Measurements from ENCODE around the gene CAMKMT. TPM values are rescaled to one million over a fixed set of nuclear protein-coding genes. Genes with fewer than 3 reads are reported as not detected.

Gene CAMKMT
- total and polyA plus RNA-seq, 9 of the 15 experiments (the other 6 are each of a cell fraction or from before 2014, with no cell fraction given), result 1.6 to 15.3 (median 7.4) TPM

DNA sequence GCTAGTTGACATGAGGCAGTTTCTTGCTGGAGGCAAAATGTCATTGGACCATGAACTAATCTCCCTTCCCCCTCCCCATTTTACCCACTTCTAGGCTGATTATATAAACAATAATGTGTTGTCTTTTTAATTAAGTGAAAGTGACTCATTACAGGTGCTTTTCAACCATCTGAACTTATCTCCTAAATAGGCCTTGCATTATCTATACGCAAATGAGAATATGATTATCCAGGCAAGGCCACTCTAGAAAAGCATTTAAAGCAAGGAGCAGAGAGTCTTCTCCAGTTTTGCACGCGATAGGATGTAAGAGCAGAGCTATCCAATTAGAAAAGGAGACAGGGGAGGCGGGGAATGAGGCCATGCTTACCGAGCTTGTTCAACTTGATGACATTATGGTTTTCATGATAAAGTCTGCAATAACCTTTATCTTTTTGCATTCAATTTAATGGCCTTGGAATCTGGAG, 293.7 kb downstream of the CAMKMT start:
- Histone ChIP-seq H3K36me3 (ENCODE audit: control insufficient read depth, insufficient read depth, low read length) (no peaks in the 10 kb centered on the region), H2AFZ (ENCODE audit: low read depth, low read length) (no peak overlapping the region), H3K4me3 (no peak overlapping the region), H3K27ac (ENCODE audit: extremely low read depth, low read depth, low read length) (no peak overlapping the region), H3K4me2 (ENCODE audit: insufficient read depth, low read length) (no peak overlapping the region), H3K9me1 (ENCODE audit: control insufficient read depth, insufficient read depth, low read length) (no peaks in the 10 kb centered on the region), H3K9me3 (replicated peaks; ENCODE audit: control insufficient read depth, insufficient read depth, low read depth, low read length) (no peaks in the 10 kb centered on the region), H3K79me2 (ENCODE audit: control insufficient read depth, insufficient read depth, low read length) (no peaks in the 10 kb centered on the region), H3K27me3 (ENCODE audit: control insufficient read depth in 2 of 2, insufficient read depth in 2 of 2, low read length in 2 of 2) (peaks cover 0 to 8% of the 10 kb centered on the region in 2 experiments; a peak in 1 of 5 replicates), H3K9ac (ENCODE audit: insufficient read depth in 1 of 2, low read depth in 2 of 2, low read length in 2 of 2) (no peak overlapping the region), H3K4me1 (replicated peaks in 1 of 2; ENCODE audit: control insufficient read depth in 2 of 2, insufficient read depth in 2 of 2, low read length in 2 of 2) (no peaks in the 10 kb centered on the region), H4K20me1 (replicated peaks; ENCODE audit: control insufficient read depth, insufficient read depth, low read length) (no peaks in the 10 kb centered on the region)
- POLR2A ChIA-PET, result no interaction called here
- TF ChIP-seq PHB (CRISPR knock-in tag; IDR thresholded peaks at IDR 0.05) (no peak), TCFL5 (CRISPR knock-in tag; conservative IDR thresholded peaks at IDR 0.05) (no peak), GTF2B (IDR thresholded peaks at IDR 0.05; ENCODE audit: extremely low read depth, insufficient read length) (no peak)
- CTCF ChIA-PET (ENCODE audit: low intra/inter-chr PET ratio), result no interaction called here
- FAIRE-seq, result no peak
- ATAC-seq, result no peak
- DNase-seq (ENCODE audit: extremely low read depth in 1 of 4, low spot score in 3 of 4), result no peak
- no TSS peak for BruUV-seq (replicated peaks)
- intact Hi-C loops (cut with micrococcal nuclease) (no loop called here), in situ Hi-C loops (cut with MboI) (no loop called here)
- WGBS (ENCODE audit: insufficient coverage, low coverage, missing lambda C conversion rate), result 11% methylated on average over 5 of the region's 5 CpGs

DNA sequence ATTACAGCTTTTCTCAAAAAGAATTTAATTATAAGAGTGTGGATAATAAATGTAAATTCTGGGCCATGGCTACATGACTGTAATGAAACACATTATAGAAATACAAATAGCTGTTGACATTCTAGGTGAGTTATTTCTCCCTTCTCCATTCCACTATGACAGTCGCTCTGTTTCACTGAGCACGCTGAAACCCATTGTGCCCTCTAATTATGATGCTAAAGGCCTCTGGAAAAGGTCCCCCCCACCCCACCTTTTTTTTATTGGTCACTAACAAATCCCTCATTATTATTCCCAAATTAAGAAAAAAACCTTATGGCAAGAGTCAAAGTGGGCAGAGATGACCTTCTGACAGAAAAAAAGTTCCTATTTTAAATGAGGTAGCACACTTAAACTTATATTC, 294.7 kb downstream of the CAMKMT start:
- 11% methylated on average over 2 of the region's 2 CpGs for WGBS (ENCODE audit: insufficient coverage, low coverage, missing lambda C conversion rate)
- ChIA-PET CTCF (ENCODE audit: low intra/inter-chr PET ratio) (no interaction called here), POLR2A (no interaction called here)
- H3K79me2 ChIP-seq (ENCODE audit: control insufficient read depth, insufficient read depth, low read length), result no peaks in the 10 kb centered on the region
- no peaks in the 10 kb centered on the region for H3K36me3 ChIP-seq (ENCODE audit: control insufficient read depth, insufficient read depth, low read length)
- H3K4me2 ChIP-seq (ENCODE audit: insufficient read depth, low read length), result no peak overlapping the region
- no peak overlapping the region for H2AFZ ChIP-seq (ENCODE audit: low read depth, low read length)
- no peaks in the 10 kb centered on the region for H3K9me1 ChIP-seq (ENCODE audit: control insufficient read depth, insufficient read depth, low read length)
- no peaks in the 10 kb centered on the region for H4K20me1 ChIP-seq (replicated peaks; ENCODE audit: control insufficient read depth, insufficient read depth, low read length)
- DNase-seq (ENCODE audit: extremely low read depth in 1 of 4, low spot score in 3 of 4) (no peak), ATAC-seq (no peak), FAIRE-seq (no peak)
- no peak overlapping the region for H3K4me3 ChIP-seq
- in situ Hi-C loops (cut with MboI), result no loop called here
- intact Hi-C loops (cut with micrococcal nuclease), result no loop called here
- no TSS peak for BruUV-seq (replicated peaks)
- H3K9me3 ChIP-seq (replicated peaks; ENCODE audit: control insufficient read depth, insufficient read depth, low read depth, low read length), result no peaks in the 10 kb centered on the region
- H3K4me1 ChIP-seq (replicated peaks in 1 of 2; ENCODE audit: control insufficient read depth in 2 of 2, insufficient read depth in 2 of 2, low read length in 2 of 2), result no peaks in the 10 kb centered on the region
- H3K27me3 ChIP-seq (ENCODE audit: control insufficient read depth in 2 of 2, insufficient read depth in 2 of 2, low read length in 2 of 2), result peaks cover 0 to 8% of the 10 kb centered on the region in 2 experiments; a peak in 1 of 5 replicates
- H3K27ac ChIP-seq (ENCODE audit: extremely low read depth, low read depth, low read length), result no peak overlapping the region
- no peak overlapping the region for H3K9ac ChIP-seq (ENCODE audit: insufficient read depth in 1 of 2, low read depth in 2 of 2, low read length in 2 of 2)
- TF ChIP-seq DLX4 (CRISPR knock-in tag; IDR thresholded peaks at IDR 0.05), result no peak
- TF ChIP-seq SP1 (CRISPR knock-in tag; IDR thresholded peaks at IDR 0.05), result no peak
- TF ChIP-seq GTF2A2 (tag; IDR thresholded peaks at IDR 0.05), result no peak
- TF ChIP-seq SIRT6 (IDR thresholded peaks at IDR 0.05; ENCODE audit: low read depth, low read length), result no peak
- TF ChIP-seq, protein P1, sequence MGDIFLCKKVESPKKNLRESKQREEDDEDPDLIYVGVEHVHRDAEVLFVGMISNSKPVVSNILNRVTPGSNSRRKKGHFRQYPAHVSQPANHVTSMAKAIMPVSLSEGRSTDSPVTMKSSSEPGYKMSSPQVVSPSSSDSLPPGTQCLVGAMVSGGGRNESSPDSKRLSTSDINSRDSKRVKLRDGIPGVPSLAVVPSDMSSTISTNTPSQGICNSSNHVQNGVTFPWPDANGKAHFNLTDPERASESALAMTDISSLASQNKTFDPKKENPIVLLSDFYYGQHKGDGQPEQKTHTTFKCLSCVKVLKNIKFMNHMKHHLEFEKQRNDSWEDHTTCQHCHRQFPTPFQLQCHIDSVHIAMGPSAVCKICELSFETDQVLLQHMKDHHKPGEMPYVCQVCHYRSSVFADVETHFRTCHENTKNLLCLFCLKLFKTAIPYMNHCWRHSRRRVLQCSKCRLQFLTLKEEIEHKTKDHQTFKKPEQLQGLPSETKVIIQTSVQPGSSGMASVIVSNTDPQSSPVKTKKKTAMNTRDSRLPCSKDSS (IDR thresholded peaks at IDR 0.05; ENCODE audit: low read depth, partially characterized antibody), result no peak
- no peak for TF ChIP-seq SMAD3 (CRISPR knock-in tag; conservative IDR thresholded peaks at IDR 0.05)
- no peak for TF ChIP-seq NEUROD1 (IDR thresholded peaks at IDR 0.05; ENCODE audit: borderline replicate concordance, low read depth, low read length, partially characterized antibody)
- no peak for TF ChIP-seq COPS2 (conservative IDR thresholded peaks at IDR 0.05)
- TF ChIP-seq TAF7 (tag; IDR thresholded peaks at IDR 0.05), result no peak
- TF ChIP-seq HDAC3 (IDR thresholded peaks at IDR 0.05; ENCODE audit: borderline replicate concordance, partially characterized antibody), result no peak
- TF ChIP-seq SMARCA5 (IDR thresholded peaks at IDR 0.05), result no peak
- TF ChIP-seq POLR3G (IDR thresholded peaks at IDR 0.05; ENCODE audit: extremely low read depth, insufficient read length, insufficient replicate concordance), result no peak
- TF ChIP-seq NFRKB (IDR thresholded peaks at IDR 0.05; ENCODE audit: low read depth), result no peak
